Stimulated activated CD4-positive, alpha-beta T cell treated with anti-CD3 and anti-CD28 coated beads, Interleukin-4, amount 100 ng/mL, for 4 hours (primary cell): ENCODE data around the gene DDOST.
"Not testable (repeated sequence)": the region's sequence is repeated elsewhere in the genome, so short reads cannot be mapped to it uniquely, and the experiment has no call there.

ENCODE experiments used
- DNase-seq, 2 experiments: peaks; one replicate each; pipeline ENCODE4 v3.0.0-alpha.2; 2020

The DDOST gene

DNA sequence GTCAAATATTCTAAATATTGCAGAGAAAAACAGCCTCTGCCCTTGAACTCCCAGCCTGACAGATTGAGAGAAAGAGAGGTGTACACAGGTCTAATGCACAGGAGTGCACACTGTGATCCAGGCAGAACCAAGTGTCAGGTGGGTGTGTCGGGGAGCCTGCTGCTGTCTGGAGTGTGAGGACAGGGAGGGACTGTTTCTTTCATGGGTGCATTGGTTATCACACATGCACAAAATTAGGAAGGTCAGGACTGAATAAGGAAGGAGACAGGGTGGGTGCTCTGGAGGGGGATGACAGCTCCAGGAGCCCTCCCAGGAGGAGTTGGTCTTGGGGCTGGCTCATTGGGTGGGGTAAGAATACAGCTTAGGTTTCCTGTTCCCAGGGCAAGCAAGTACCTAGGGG, 41.2 kb downstream of the DDOST start:
- DNase-seq: no peak

DNA sequence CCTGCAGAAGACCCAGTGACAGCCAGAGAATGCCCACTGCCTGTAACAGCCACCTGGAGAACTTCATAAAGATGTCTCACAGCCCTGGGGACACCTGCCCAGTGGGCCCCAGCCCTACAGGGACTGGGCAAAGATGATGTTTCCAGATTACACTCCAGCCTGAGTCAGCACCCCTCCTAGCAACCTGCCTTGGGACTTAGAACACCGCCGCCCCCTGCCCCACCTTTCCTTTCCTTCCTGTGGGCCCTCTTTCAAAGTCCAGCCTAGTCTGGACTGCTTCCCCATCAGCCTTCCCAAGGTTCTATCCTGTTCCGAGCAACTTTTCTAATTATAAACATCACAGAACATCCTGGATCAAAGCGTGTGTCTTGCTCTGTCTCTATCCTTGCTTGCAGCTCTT, 42.6 kb downstream of the DDOST start:
- DNase-seq: no peak

- no peak for DNase-seq
Observed at GRCh38 chr1:20616847-20617487, 44.2 kb downstream of the DDOST start.

DNA sequence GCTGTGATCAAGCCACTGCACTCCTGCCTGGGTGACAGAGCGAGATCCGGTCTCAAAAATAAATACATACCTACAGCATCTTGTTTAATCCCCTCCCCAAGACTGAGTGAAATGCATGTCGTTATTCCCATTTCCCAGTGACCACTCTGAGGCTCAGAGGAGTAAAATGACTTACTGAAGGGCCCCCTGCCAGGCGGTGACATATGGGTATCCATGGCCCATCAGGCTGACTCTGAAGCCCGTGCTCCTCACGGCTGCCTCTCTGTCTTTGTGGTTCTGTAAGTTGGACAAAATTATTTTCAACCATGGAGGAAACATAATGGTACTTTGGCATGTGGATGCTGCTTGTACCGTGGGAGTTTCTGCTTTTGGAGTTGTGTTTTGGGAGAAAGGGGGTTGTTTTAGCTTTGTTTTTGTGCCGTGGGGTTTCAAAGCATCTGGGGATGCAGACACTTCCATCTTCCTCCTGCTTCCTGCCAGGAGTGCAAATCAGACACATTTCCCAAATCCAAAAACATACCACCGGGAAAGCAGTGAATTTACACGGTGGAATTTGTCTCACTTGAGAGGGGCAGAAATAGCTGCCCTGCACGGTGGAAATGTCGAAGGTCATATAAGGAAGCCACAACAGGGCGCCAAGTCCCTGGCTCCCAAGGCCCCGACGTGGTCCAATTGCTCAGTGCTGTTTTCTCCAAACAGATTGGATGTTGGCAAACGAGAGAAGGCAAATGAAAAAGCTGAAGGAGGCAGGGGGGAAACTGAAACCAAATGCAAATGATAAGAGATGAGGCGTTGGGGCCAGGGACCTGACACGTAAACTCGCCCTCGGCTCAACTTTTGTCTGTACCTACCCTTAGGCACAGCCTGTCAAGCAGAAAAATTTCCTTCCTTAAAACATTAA, 45.0 kb downstream of the DDOST start:
- no peak for DNase-seq

DNA sequence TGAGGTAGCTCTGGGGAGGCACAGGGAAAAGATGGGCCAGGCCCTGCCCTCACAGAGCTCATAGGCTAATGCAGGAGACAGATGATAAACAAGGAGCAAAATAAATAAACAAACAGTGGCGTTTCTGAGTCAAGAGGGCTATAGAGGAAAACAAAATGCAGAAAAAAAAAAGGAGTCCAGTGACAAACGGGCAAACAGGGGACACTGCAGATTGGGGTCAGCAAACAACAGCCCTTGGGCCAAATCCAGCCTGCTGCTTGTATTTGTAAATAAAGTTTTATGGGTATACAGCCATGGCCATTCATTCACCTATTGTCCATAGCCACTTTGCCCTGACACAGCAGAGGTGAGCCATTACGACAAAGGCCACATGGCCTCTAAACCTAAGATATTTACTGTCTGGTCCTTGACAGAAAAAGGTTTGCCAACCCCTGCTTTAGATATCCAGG, 47.0 kb downstream of the DDOST start:
- no peak for DNase-seq

- DNase-seq: no peak
Observed at GRCh38 chr1:20612221-20612746, 48.9 kb downstream of the DDOST start.

DNA sequence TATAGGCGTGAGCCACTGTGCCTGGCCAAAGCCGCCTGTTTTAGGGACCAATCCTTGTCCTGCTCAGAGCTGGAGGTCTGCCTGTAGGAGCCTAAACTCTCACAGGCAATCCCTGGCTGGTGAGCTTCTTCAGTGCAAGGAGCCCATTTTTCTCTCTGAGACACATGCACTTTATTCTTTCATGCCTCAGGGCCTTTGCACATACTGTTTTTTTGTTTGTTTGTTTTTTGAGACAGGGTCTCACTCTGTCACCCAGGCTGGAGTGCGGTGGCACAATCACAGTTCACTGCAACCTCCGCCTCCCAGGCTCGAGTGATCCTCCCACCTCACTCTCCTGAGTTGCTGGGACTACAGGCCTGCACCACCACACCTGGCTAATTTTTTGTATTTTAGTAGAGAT, 49.5 kb downstream of the DDOST start:
- no peak for DNase-seq

GRCh38 chr1:20610970-20611369, 50.2 kb downstream of the DDOST start:
- DNase-seq: no peak

DNA sequence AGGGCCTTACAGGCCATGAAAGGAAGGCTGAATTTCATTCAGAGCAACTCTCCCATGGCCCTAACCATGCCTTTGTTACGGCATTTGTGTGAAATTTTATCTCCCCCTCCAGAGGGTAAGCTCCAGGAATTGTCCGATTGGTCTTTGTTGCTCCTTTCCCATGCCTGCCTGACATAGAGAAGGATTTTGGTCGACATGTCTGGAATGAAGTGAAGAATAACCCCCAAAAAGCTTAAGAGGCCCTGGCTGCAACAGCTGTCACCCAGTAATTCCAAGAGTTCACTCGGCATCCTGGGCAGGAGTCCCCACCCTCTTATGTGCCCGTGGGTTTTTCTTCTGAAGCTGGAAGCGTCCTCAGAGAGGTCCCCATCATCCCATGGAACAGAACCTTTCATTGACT, 51.6 kb downstream of the DDOST start:
- DNase-seq: no peak

GRCh38 chr1:20606801-20607570, 54.2 kb downstream of the DDOST start:
- not testable (repeated sequence) for DNase-seq

GRCh38 chr1:20604678-20605077, 56.5 kb downstream of the DDOST start:
- DNase-seq: no peak

DNA sequence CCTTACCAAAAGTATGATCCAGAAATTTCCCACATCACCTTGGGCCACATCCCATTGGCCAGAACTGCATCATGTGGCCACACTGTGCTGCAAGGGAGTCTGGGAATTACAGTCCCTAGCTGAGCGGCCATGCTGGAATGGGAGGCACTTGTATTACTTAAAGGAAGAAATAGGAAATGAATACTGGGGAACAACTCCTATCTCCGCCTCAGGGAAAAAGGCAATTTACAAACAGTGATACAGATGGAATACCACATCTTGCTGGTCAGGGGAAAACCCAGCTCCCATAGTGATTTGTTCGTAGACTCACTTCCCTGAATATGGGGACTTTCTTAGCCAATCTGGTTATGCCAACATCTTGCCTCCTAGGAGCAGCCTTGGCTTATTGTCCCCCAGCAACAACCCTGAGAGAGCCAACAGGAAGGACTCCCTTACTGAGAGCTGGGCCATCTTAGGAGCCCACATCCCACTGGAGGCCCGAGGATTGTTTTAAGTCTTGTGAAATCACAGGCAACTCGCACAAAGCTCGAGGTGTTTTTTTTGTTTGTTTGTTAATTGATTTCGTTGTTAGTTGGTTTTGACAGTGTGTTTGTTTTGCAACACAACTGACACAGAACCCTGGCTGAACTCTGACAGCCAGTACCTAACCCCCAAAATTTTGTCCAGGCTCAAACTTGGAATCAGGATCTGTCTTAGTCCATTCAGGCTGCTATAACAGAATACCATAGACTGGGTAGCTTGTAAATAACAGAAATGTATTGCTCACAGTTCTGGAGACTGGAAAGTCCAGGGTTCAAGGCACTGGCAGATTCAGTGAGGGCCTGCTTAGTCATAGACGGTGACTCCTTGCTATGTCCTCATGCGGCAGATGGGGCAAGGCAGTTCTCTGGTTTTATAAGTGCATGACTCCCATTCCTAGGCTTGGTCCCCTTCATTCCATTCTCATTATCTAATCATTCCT, 57.4 kb downstream of the DDOST start:
- no peak for DNase-seq

GRCh38 chr1:20602851-20603450, 58.2 kb downstream of the DDOST start:
- DNase-seq: no peak
